Measurements from ENCODE around the gene GAS2L2.

Gene GAS2L2

GRCh38 chr17:35752945-35753764 is at the start of gene GAS2L2:
Gene GAS2L2 (minus strand): TSS chr17:35753239. CDS start chr17:35752850, 389 bp downstream.
- no peak for DNase-seq (ENCODE audit: low read depth)
- no peak within 1 kb of the TSS for H3K4me3 ChIP-seq (ENCODE audit: low read depth, low read length)
- TF ChIP-seq, protein P1, sequence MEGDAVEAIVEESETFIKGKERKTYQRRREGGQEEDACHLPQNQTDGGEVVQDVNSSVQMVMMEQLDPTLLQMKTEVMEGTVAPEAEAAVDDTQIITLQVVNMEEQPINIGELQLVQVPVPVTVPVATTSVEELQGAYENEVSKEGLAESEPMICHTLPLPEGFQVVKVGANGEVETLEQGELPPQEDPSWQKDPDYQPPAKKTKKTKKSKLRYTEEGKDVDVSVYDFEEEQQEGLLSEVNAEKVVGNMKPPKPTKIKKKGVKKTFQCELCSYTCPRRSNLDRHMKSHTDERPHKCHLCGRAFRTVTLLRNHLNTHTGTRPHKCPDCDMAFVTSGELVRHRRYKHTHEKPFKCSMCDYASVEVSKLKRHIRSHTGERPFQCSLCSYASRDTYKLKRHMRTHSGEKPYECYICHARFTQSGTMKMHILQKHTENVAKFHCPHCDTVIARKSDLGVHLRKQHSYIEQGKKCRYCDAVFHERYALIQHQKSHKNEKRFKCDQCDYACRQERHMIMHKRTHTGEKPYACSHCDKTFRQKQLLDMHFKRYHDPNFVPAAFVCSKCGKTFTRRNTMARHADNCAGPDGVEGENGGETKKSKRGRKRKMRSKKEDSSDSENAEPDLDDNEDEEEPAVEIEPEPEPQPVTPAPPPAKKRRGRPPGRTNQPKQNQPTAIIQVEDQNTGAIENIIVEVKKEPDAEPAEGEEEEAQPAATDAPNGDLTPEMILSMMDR (IDR thresholded peaks at IDR 0.05; ENCODE audit: control insufficient read depth, extremely low read depth, insufficient read depth): no peak

DNA sequence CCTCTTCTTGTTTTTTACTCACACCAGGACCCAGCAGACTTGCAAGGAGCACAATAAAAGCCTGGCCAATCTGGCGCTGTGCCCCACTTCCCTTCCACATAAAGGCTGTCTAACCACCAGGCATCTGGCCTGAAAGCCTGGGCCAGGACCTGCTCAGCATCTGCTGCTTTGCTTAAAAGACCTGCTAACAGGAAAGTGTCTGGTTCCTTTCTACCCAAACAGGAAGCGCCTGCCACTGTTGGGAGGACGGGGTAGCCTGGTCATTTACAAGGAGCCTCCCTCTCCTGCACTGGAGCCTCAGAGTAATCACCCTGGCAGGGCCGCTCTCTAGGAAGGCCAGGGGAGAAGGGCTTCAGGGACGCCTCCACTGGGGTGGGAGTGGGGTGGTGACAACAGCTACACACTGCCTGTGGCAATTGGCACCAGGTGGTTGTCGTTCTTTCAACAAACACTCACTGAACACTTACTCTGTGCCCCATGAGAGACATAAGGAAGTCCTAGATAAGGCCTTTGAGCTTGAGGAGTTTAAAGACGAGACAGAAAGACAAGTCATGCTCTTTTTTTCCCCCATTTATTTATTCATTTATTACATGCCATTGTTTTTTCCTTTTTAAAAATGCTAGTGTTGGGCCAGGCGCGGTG is 48.7 kb upstream of the GAS2L2 start:
- TF ChIP-seq, protein P1 (IDR thresholded peaks at IDR 0.05; ENCODE audit: control insufficient read depth, extremely low read depth, insufficient read depth): no peak
- peak; percentile 72 for DNase-seq (ENCODE audit: low read depth)
- no peak overlapping the region for H3K4me3 ChIP-seq (ENCODE audit: low read depth, low read length)

GRCh38 chr17:35799942-35800341 is 46.9 kb upstream of the GAS2L2 start:
- DNase-seq (ENCODE audit: low read depth): peak; percentile 92
- H3K4me3 ChIP-seq (ENCODE audit: low read depth, low read length): no peak overlapping the region
- TF ChIP-seq, protein P1 (IDR thresholded peaks at IDR 0.05; ENCODE audit: control insufficient read depth, extremely low read depth, insufficient read depth): no peak

GRCh38 chr17:35797918-35798317 is 44.9 kb upstream of the GAS2L2 start:
- DNase-seq (ENCODE audit: low read depth): no peak
- TF ChIP-seq, protein P1 (IDR thresholded peaks at IDR 0.05; ENCODE audit: control insufficient read depth, extremely low read depth, insufficient read depth): no peak
- no peak overlapping the region for H3K4me3 ChIP-seq (ENCODE audit: low read depth, low read length)

GRCh38 chr17:35797370-35797769 is 44.3 kb upstream of the GAS2L2 start:
- TF ChIP-seq, protein P1 (IDR thresholded peaks at IDR 0.05; ENCODE audit: control insufficient read depth, extremely low read depth, insufficient read depth): no peak
- no peak overlapping the region for H3K4me3 ChIP-seq (ENCODE audit: low read depth, low read length)
- DNase-seq (ENCODE audit: low read depth): no peak

DNA sequence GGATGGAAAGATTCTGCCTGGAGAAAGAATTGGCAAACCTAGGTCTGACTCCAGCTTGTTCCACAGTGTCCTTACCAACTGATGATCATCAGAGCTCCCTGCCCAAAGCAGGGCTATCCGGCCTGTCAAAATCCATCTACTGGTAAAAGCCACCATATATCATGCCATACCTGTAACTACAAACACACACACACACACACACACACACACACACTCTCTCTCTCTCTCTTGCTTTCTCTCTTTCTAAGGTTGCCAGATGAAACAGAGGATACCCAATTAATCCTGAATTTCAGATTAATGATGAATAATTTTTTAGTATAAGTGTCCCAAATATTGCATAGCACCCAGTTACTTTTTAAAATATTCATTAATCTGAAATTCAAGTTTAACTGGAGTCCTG is 43.9 kb upstream of the GAS2L2 start:
- DNase-seq (ENCODE audit: low read depth): no peak
- TF ChIP-seq, protein P1 (IDR thresholded peaks at IDR 0.05; ENCODE audit: control insufficient read depth, extremely low read depth, insufficient read depth): no peak

More for the DNA sequence above, 43.9 kb upstream of the GAS2L2 start:
- no peak overlapping the region for H3K4me3 ChIP-seq (ENCODE audit: low read depth, low read length)
